ENCODE data around the gene CDKN2B-AS1.

GRCh38 chr9:21996438-21996837 is 1.8 kb downstream of the CDKN2B-AS1 start:
- TF ChIP-seq CTCF (IDR thresholded peaks at IDR 0.05; ENCODE audit: poor library complexity): no peak
- TF ChIP-seq EZH2phosphoT487 (IDR thresholded peaks at IDR 0.05; ENCODE audit: low read depth, severe bottlenecking, unreplicated experiment): no peak
- no peak for TF ChIP-seq EZH2 (IDR thresholded peaks at IDR 0.05; ENCODE audit: borderline replicate concordance)
